Activated CD4-positive, alpha-beta T cell treated with anti-CD3 and anti-CD28 coated beads, Interleukin-2, amount 50 U/mL, for 24 hours (primary cell): ENCODE results near the gene SF3B4.

Experiments
- DNase-seq, 2 donors: peaks; one replicate each; pipeline ENCODE4 v3.0.0-alpha.2; 2020; ENCODE audit warnings: low read depth in 1 of 2, low spot score in 1 of 2

SF3B4 gene

GRCh38 chr1:149933208-149933607 is 5.6 kb upstream of the SF3B4 start:
- no peak for DNase-seq

- no peak for DNase-seq
Measured at GRCh38 chr1:149932474-149932873, 4.9 kb upstream of the SF3B4 start.

- no peak for DNase-seq
Measured at GRCh38 chr1:149931212-149931790, 3.7 kb upstream of the SF3B4 start.

GRCh38 chr1:149929856-149930255 is 2.3 kb upstream of the SF3B4 start:
- DNase-seq, result no peak

- no peak for DNase-seq
Measured at GRCh38 chr1:149928401-149928724, 760 bp upstream of the SF3B4 start.

GRCh38 chr1:149927056-149927562 is 494 bp downstream of the SF3B4 start:
- DNase-seq, result no peak

- DNase-seq, result no peak
Measured at GRCh38 chr1:149926296-149926695, 1.3 kb downstream of the SF3B4 start.

- DNase-seq, result no peak
Measured at GRCh38 chr1:149925751-149926150, 1.9 kb downstream of the SF3B4 start.

- DNase-seq, result no peak
Measured at GRCh38 chr1:149925345-149925744, 2.3 kb downstream of the SF3B4 start.

- no peak for DNase-seq
Measured at GRCh38 chr1:149923626-149924025, 4.0 kb downstream of the SF3B4 start.

GRCh38 chr1:149917571-149918144 is 9.9 kb downstream of the SF3B4 start, which contains the start of gene SV2A:
Gene SV2A (minus strand): TSS chr1:149917844. CDS start chr1:149913840, 4,004 bp downstream.
- DNase-seq, result no peak

- DNase-seq, result no peak
Measured at GRCh38 chr1:149916898-149917252, 10.7 kb downstream of the SF3B4 start.

- DNase-seq, result no peak
Measured at GRCh38 chr1:149916193-149916897, 11.3 kb downstream of the SF3B4 start.

GRCh38 chr1:149915429-149916192 is 12.0 kb downstream of the SF3B4 start:
- DNase-seq, result no peak

GRCh38 chr1:149914545-149914944 is 13.1 kb downstream of the SF3B4 start:
- no peak for DNase-seq

GRCh38 chr1:149906570-149907075 is 21.0 kb downstream of the SF3B4 start:
- no peak for DNase-seq

- DNase-seq, result no peak
Measured at GRCh38 chr1:149903836-149904491, 23.6 kb downstream of the SF3B4 start.

- peak; percentile 54 to 79 for DNase-seq
Measured at GRCh38 chr1:149899460-149900284, 27.9 kb downstream of the SF3B4 start, which contains the start of gene BOLA1. Gene BOLA1 (plus strand): TSS chr1:149899568. CDS start chr1:149900060, 492 bp downstream.

- DNase-seq, result no peak
Measured at GRCh38 chr1:149896575-149896974, 31.0 kb downstream of the SF3B4 start.

GRCh38 chr1:149888999-149889289 is 38.7 kb downstream of the SF3B4 start:
- DNase-seq, result no peak
